Astrocyte (in vitro differentiated cells and primary cell): ENCODE results near the gene ARSG.

Experiments
- EZH2 ChIP-seq: IDR thresholded peaks from 2 replicates; pipeline ENCODE4 v1.6.1; 2012; ENCODE audit warnings: mild to moderate bottlenecking, low read length, inconsistent platforms; ENCODE audit not compliant: insufficient read depth
- TF ChIP-seq, protein P1 (sequence below): IDR thresholded peaks from 2 replicates; pipeline ENCODE4 v1.5.1; 2011; ENCODE audit warnings: low read depth, mild to moderate bottlenecking, inconsistent platforms, low read length, moderate library complexity; ENCODE audit not compliant: insufficient read depth

- TF ChIP-seq, protein P1, sequence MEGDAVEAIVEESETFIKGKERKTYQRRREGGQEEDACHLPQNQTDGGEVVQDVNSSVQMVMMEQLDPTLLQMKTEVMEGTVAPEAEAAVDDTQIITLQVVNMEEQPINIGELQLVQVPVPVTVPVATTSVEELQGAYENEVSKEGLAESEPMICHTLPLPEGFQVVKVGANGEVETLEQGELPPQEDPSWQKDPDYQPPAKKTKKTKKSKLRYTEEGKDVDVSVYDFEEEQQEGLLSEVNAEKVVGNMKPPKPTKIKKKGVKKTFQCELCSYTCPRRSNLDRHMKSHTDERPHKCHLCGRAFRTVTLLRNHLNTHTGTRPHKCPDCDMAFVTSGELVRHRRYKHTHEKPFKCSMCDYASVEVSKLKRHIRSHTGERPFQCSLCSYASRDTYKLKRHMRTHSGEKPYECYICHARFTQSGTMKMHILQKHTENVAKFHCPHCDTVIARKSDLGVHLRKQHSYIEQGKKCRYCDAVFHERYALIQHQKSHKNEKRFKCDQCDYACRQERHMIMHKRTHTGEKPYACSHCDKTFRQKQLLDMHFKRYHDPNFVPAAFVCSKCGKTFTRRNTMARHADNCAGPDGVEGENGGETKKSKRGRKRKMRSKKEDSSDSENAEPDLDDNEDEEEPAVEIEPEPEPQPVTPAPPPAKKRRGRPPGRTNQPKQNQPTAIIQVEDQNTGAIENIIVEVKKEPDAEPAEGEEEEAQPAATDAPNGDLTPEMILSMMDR = no peak
- TF ChIP-seq EZH2 = no peak
Observed at GRCh38 chr17:68310152-68310551, 18.9 kb downstream of the ARSG start.
